ENCODE data around the gene G3BP2.

The G3BP2 gene

DNA sequence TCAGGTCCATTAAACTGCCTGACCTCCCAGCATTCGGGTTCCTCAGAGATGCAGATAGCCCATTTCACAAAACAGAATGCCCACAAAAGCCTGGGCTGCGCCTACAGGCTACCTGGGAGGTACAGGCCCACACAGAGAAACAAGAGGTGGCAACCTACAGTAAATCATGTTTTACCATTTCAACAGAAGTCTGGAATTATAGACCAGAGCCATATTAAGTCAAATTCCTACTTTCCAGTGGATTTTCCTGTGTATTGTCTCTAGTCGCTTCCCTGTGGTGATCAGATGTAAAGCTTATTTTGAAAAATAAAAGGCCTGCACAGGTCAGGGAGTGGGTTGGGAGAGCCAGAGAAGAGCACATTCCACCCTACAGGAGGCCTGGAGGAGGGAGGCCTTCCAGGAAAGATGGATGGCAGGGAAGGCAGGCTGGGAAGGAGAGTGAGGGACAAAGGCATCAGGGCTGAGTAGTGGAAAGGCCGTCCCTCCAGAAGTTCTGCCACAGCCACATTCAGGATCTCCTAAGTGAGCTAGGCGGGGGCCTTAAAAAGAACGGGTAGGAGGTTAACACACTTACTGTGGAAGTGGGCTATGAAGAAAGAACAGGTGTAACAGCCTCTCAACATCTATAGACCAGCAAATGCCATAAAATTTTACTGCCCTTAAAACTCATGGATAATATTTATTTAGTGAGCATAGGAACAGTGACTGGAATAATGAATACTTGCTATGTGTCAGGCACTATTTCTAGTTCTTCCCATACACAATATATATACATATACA lies 32.2 kb upstream of the G3BP2 start:
- Histone ChIP-seq H2AFZ (ENCODE audit: low read length) (no peak overlapping the region), H3K9me3 (ENCODE audit: low read length) (no peaks in the 10 kb centered on the region), H3K4me1 (ENCODE audit: insufficient read depth, low read length, severe bottlenecking) (no peaks in the 10 kb centered on the region), H4K20me1 (ENCODE audit: insufficient read depth, low read length) (no peaks in the 10 kb centered on the region), H3K4me2 (ENCODE audit: low read length) (no peak overlapping the region), H3K9me2 (ENCODE audit: low read depth, low read length) (no peaks in the 10 kb centered on the region), H3K9ac (ENCODE audit: low read length) (no peak overlapping the region), H3F3A (ENCODE audit: insufficient read depth, low read length) (no peaks in the 10 kb centered on the region), H3K27ac (ENCODE audit: low read depth, low read length, poor library complexity, severe bottlenecking) (no peak overlapping the region), H3K36me3 (ENCODE audit: insufficient read depth, low read length) (no peaks in the 10 kb centered on the region), H3K79me2 (ENCODE audit: insufficient read depth, low read length) (no peaks in the 10 kb centered on the region), H3K27me3 (ENCODE audit: insufficient read depth, low read length) (no peaks in the 10 kb centered on the region), H3K4me3 (ENCODE audit: low read depth, low read length, poor library complexity, severe bottlenecking) (no peak overlapping the region)
- TF ChIP-seq, protein P1, sequence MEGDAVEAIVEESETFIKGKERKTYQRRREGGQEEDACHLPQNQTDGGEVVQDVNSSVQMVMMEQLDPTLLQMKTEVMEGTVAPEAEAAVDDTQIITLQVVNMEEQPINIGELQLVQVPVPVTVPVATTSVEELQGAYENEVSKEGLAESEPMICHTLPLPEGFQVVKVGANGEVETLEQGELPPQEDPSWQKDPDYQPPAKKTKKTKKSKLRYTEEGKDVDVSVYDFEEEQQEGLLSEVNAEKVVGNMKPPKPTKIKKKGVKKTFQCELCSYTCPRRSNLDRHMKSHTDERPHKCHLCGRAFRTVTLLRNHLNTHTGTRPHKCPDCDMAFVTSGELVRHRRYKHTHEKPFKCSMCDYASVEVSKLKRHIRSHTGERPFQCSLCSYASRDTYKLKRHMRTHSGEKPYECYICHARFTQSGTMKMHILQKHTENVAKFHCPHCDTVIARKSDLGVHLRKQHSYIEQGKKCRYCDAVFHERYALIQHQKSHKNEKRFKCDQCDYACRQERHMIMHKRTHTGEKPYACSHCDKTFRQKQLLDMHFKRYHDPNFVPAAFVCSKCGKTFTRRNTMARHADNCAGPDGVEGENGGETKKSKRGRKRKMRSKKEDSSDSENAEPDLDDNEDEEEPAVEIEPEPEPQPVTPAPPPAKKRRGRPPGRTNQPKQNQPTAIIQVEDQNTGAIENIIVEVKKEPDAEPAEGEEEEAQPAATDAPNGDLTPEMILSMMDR (IDR thresholded peaks at IDR 0.05; ENCODE audit: low read length): no peak
- no peak for TF ChIP-seq EZH2 (IDR thresholded peaks at IDR 0.05; ENCODE audit: borderline replicate concordance, low read length)

DNA sequence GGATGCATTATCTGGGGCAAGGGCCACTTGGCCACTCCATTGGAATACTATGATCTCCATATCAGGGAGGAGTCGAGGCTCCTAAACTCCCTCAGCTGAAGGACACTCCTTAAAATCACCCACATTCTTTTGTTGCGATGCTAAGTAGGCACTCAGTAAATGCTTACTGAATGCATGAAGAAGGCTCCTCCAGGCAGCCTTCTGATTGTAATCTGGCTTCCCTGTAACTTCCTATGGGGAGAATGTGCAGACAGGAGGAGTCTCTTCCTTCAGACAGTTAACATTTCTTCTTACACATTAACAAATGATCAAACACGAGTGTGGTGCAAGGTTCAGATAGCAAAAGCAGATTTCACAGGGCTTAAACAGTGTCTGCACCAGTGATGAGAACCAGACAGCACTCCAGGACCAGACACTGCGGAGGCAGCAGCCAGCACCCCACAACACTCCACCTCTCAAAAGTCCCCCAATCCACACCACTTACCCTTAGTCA lies 29.8 kb upstream of the G3BP2 start:
- Histone ChIP-seq H3K79me2 (ENCODE audit: insufficient read depth, low read length) (no peaks in the 10 kb centered on the region), H4K20me1 (ENCODE audit: insufficient read depth, low read length) (no peaks in the 10 kb centered on the region), H3K9me3 (ENCODE audit: low read length) (no peaks in the 10 kb centered on the region), H3K9ac (ENCODE audit: low read length) (no peak overlapping the region), H3K27me3 (ENCODE audit: insufficient read depth, low read length) (no peaks in the 10 kb centered on the region), H3K9me2 (ENCODE audit: low read depth, low read length) (no peaks in the 10 kb centered on the region), H2AFZ (ENCODE audit: low read length) (no peak overlapping the region), H3K4me2 (ENCODE audit: low read length) (no peak overlapping the region), H3F3A (ENCODE audit: insufficient read depth, low read length) (peaks cover 6% of the 10 kb centered on the region; the same call in 1 of the 2 replicates), H3K27ac (ENCODE audit: low read depth, low read length, poor library complexity, severe bottlenecking) (no peak overlapping the region), H3K4me3 (ENCODE audit: low read depth, low read length, poor library complexity, severe bottlenecking) (no peak overlapping the region), H3K36me3 (ENCODE audit: insufficient read depth, low read length) (no peaks in the 10 kb centered on the region), H3K4me1 (ENCODE audit: insufficient read depth, low read length, severe bottlenecking) (peaks cover 15% of the 10 kb centered on the region)
- TF ChIP-seq, protein P1 (IDR thresholded peaks at IDR 0.05; ENCODE audit: low read length): no peak
- TF ChIP-seq EZH2 (IDR thresholded peaks at IDR 0.05; ENCODE audit: borderline replicate concordance, low read length): no peak

- Histone ChIP-seq H3K9me2 (ENCODE audit: low read depth, low read length) (no peaks in the 10 kb centered on the region), H3K36me3 (ENCODE audit: insufficient read depth, low read length) (no peaks in the 10 kb centered on the region), H3K4me3 (ENCODE audit: low read depth, low read length, poor library complexity, severe bottlenecking) (no peak overlapping the region), H3F3A (ENCODE audit: insufficient read depth, low read length) (peaks cover 6% of the 10 kb centered on the region; the same call in 1 of the 2 replicates), H3K27me3 (ENCODE audit: insufficient read depth, low read length) (no peaks in the 10 kb centered on the region), H2AFZ (ENCODE audit: low read length) (no peak overlapping the region), H3K27ac (ENCODE audit: low read depth, low read length, poor library complexity, severe bottlenecking) (peak overlapping the region; percentile 77), H3K9me3 (ENCODE audit: low read length) (no peaks in the 10 kb centered on the region), H4K20me1 (ENCODE audit: insufficient read depth, low read length) (no peaks in the 10 kb centered on the region), H3K9ac (ENCODE audit: low read length) (no peak overlapping the region), H3K4me2 (ENCODE audit: low read length) (peak overlapping the region; percentile 67; the same call in 1 of the 2 replicates), H3K4me1 (ENCODE audit: insufficient read depth, low read length, severe bottlenecking) (peaks cover 33% of the 10 kb centered on the region), H3K79me2 (ENCODE audit: insufficient read depth, low read length) (no peaks in the 10 kb centered on the region)
- no peak for TF ChIP-seq EZH2 (IDR thresholded peaks at IDR 0.05; ENCODE audit: borderline replicate concordance, low read length)
- TF ChIP-seq, protein P1 (IDR thresholded peaks at IDR 0.05; ENCODE audit: low read length): no peak
Observed at GRCh38 chr4:75699299-75699698, 26.1 kb upstream of the G3BP2 start.
